B cell (primary cell): ENCODE results near the gene GLI3.

ENCODE experiments used
- EZH2 ChIP-seq: IDR thresholded peaks from 2 replicates; pipeline ENCODE4 v1.6.1; 2012; ENCODE audit warnings: borderline replicate concordance, low read depth, mild to moderate bottlenecking, moderate library complexity, low read length; ENCODE audit not compliant: insufficient read depth, poor library complexity, severe bottlenecking
- TF ChIP-seq, protein P1 (sequence below): fragments of 200-600 bp; IDR thresholded peaks from one replicate; pipeline ENCODE4 v1.8.0; 2022; ENCODE audit warnings: antibody characterized with exemption, mild to moderate bottlenecking

DNA sequence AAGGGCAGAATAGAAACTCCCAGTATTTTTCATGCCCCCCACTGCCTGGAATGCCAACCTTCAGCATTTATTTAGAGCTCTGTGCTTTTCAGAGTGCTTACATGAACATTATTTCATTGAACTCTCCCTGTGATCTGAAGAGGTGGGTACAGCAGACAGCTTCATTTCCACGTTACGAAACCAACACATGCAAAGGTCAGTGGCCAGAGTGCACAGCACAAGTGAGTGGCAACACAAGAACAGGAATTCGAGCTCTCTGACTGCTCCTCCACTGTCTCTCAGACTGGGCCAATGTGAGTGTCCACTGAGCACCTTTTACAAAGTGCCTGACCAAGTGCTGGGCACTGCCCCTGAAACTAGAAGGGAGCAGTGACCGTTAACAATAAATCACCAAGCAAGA is 162.9 kb downstream of the GLI3 start:
- TF ChIP-seq EZH2: no peak
- TF ChIP-seq, protein P1, sequence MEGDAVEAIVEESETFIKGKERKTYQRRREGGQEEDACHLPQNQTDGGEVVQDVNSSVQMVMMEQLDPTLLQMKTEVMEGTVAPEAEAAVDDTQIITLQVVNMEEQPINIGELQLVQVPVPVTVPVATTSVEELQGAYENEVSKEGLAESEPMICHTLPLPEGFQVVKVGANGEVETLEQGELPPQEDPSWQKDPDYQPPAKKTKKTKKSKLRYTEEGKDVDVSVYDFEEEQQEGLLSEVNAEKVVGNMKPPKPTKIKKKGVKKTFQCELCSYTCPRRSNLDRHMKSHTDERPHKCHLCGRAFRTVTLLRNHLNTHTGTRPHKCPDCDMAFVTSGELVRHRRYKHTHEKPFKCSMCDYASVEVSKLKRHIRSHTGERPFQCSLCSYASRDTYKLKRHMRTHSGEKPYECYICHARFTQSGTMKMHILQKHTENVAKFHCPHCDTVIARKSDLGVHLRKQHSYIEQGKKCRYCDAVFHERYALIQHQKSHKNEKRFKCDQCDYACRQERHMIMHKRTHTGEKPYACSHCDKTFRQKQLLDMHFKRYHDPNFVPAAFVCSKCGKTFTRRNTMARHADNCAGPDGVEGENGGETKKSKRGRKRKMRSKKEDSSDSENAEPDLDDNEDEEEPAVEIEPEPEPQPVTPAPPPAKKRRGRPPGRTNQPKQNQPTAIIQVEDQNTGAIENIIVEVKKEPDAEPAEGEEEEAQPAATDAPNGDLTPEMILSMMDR: no peak
